OCI-LY1 (cell line): Measurements from ENCODE around the gene ZCCHC12.

Source experiments
- H2AFZ ChIP-seq: fragments of 200-600 bp; sonication (generic), shearing (Covaris generic); 2 replicates; pipeline ENCODE4 v1.6.0; 2014; ENCODE audit warnings: antibody characterized with exemption, mild to moderate bottlenecking, low read length
- H3F3A ChIP-seq: fragments of 200-600 bp; sonication (generic), shearing (Covaris generic); 2 replicates; pipeline ENCODE4 v1.6.0; 2014; ENCODE audit warnings: mild to moderate bottlenecking, antibody characterized with exemption, low read length, moderate library complexity; ENCODE audit not compliant: insufficient read depth
- H3K27ac ChIP-seq: fragments of 200-600 bp; sonication (generic); 2 replicates; pipeline ENCODE4 v1.5.1; 2014; ENCODE audit warnings: low read length, mixed run types, mild to moderate bottlenecking, low read depth; ENCODE audit not compliant: poor library complexity, severe bottlenecking
- H3K27me3 ChIP-seq: fragments of 200-600 bp; sonication (generic); 2 replicates; pipeline ENCODE4 v1.6.0; 2014; ENCODE audit warnings: antibody characterized with exemption, mild to moderate bottlenecking, low read length, moderate library complexity; ENCODE audit not compliant: insufficient read depth
- H3K36me3 ChIP-seq: fragments of 200-600 bp; sonication (generic); 2 replicates; pipeline ENCODE4 v1.6.1; 2014; ENCODE audit warnings: mild to moderate bottlenecking, antibody characterized with exemption, low read length, moderate library complexity, mixed read lengths; ENCODE audit not compliant: insufficient read depth
- H3K4me1 ChIP-seq: fragments of 200-600 bp; sonication (generic); 2 replicates; pipeline ENCODE4 v1.5.1; 2014; ENCODE audit warnings: mild to moderate bottlenecking, low read length, moderate library complexity; ENCODE audit not compliant: insufficient read depth, severe bottlenecking
- H3K4me2 ChIP-seq: fragments of 200-600 bp; sonication (generic), shearing (Covaris generic); 2 replicates; pipeline ENCODE4 v1.6.1; 2014; ENCODE audit warnings: low read length
- H3K4me3 ChIP-seq: fragments of 200-600 bp; sonication (generic); 2 replicates; pipeline ENCODE4 v1.5.1; 2014; ENCODE audit warnings: low read length, low read depth, mild to moderate bottlenecking, mixed read lengths; ENCODE audit not compliant: poor library complexity, severe bottlenecking
- H3K79me2 ChIP-seq: fragments of 200-600 bp; shearing (Covaris generic); 2 replicates; pipeline ENCODE4 v1.6.1; 2016; ENCODE audit warnings: mixed run types, low read length, mixed read lengths; ENCODE audit not compliant: insufficient read depth
- H3K9ac ChIP-seq: fragments of 200-600 bp; sonication (generic), shearing (Covaris generic); 2 replicates; pipeline ENCODE4 v1.6.1; 2014; ENCODE audit warnings: mild to moderate bottlenecking, low read length, mixed read lengths
- H3K9me2 ChIP-seq: fragments of 200-600 bp; sonication (generic), shearing (Covaris generic); 2 replicates; pipeline ENCODE4 v1.6.1; 2014; ENCODE audit warnings: low read depth, mild to moderate bottlenecking, low read length, mixed read lengths
- H3K9me3 ChIP-seq: fragments of 200-600 bp; shearing (Covaris generic); 2 replicates; pipeline ENCODE4 v1.6.1; 2014; ENCODE audit warnings: low read length, mixed read lengths
- H4K20me1 ChIP-seq: fragments of 200-600 bp; sonication (generic), shearing (Covaris generic); 2 replicates; pipeline ENCODE4 v1.6.0; 2016; ENCODE audit warnings: mild to moderate bottlenecking, low read length; ENCODE audit not compliant: insufficient read depth
- CTCF ChIP-seq: fragments of 200-600 bp; sonication (generic), shearing (Covaris generic); IDR thresholded peaks from 2 replicates; pipeline ENCODE4 v1.5.1; 2017; ENCODE audit warnings: mild to moderate bottlenecking, antibody characterized with exemption, low read length, moderate library complexity, mixed read lengths
- EZH2 ChIP-seq: fragments of 200-600 bp; sonication (generic), shearing (Covaris generic); IDR thresholded peaks from 2 replicates; pipeline ENCODE4 v1.8.0; 2017; ENCODE audit warnings: borderline replicate concordance, mixed run types, mild to moderate bottlenecking, antibody characterized with exemption, low read length, moderate library complexity, mixed read lengths

Gene ZCCHC12

DNA sequence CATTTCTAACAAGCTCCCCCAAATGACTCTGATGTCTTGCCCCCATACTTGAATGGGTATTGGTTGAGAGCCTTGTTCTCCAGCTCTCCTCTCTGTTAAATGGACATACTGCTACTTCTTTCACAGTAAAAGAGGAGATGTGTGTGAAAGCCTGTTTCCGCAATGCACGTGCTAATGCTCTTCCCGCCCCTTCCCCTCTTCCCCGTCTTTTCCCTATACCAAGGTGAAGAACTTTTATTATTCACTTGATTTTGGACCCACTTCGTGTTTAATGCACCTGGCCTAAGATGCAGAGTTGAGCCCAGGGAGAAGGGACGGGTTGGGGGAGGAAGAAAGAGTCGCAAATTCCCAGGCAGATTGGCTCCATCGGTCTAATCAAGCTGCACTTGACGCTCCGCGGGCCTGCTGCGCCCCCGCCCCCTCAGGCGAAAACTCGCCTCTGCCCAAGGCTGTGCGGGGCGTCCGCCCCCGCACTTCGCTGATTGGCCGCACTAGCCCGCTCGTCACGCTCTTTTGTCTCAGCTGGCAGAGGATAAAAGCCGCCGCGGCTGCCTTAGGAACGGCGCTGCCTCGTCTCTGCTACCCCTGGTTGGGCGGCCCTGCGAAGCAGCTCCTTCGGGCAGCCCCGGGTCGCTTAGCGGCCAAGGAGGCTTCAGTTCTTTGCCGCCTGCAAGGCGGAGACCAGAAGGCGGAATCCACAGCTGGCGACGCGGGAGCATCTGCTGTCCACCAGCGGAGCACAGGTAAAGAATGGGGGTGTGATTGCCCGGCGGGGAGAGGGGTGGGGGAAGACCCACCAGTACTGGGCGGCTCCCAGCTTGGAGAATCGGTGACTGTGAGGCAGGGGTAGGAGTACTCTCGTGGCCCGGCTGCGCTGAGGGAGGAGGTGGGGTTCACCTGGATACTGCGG, at the start of gene ZCCHC12:
Gene ZCCHC12 (plus strand): TSS at position 562 of the 910 bp plus-strand sequence. CDS start 1,421 bp downstream, outside the sequence.
- H2AFZ ChIP-seq, result no peak within 1 kb of the TSS
- H3K4me1 ChIP-seq, result peaks cover 8% of the 10 kb centered on the region
- H3K4me3 ChIP-seq, result peak within 1 kb of the TSS; percentile 42
- H3K9ac ChIP-seq, result no peak within 1 kb of the TSS
- H3F3A ChIP-seq, result no peaks in the 10 kb centered on the region
- no peaks in the 10 kb centered on the region for H3K79me2 ChIP-seq
- no peaks in the 10 kb centered on the region for H3K36me3 ChIP-seq
- H3K4me2 ChIP-seq, result peak within 1 kb of the TSS; percentile 61
- H3K9me2 ChIP-seq, result no peaks in the 10 kb centered on the region
- H3K9me3 ChIP-seq, result no peaks in the 10 kb centered on the region
- H3K27ac ChIP-seq, result no peak within 1 kb of the TSS
- no peak for TF ChIP-seq CTCF
- no peak for TF ChIP-seq EZH2
- no peaks in the 10 kb centered on the region for H3K27me3 ChIP-seq
- no peaks in the 10 kb centered on the region for H4K20me1 ChIP-seq

- Histone ChIP-seq H3F3A (no peaks in the 10 kb centered on the region), H3K4me3 (no peak overlapping the region), H3K9ac (no peak overlapping the region), H3K27me3 (no peaks in the 10 kb centered on the region), H3K36me3 (no peaks in the 10 kb centered on the region), H4K20me1 (no peaks in the 10 kb centered on the region), H3K4me1 (no peaks in the 10 kb centered on the region), H2AFZ (no peak overlapping the region), H3K4me2 (no peak overlapping the region), H3K9me2 (no peaks in the 10 kb centered on the region), H3K79me2 (no peaks in the 10 kb centered on the region), H3K27ac (no peak overlapping the region), H3K9me3 (no peaks in the 10 kb centered on the region)
- TF ChIP-seq CTCF, result no peak
- no peak for TF ChIP-seq EZH2
Measured at GRCh38 chrX:118779581-118779980, 44.0 kb upstream of the ZCCHC12 start.

DNA sequence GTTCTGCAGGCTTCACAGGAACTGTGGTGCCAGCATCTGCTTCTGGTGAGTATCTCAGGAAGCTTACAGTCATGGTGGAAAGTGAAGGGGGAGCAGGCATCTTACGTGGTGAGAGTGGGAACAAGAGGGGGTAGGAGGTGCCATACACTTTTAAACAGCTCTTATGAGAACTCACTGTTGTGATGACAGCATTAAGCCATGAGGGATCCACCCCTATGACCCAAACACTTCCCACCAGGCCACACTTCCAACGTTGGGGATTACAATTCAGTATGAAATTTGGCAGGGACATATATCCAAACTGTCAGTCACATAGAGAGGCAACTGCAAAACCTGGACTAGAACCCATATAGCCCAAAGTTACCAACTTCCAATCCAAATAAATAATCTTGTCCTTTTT, 43.1 kb upstream of the ZCCHC12 start:
- Histone ChIP-seq H3K9ac (no peak overlapping the region), H3K4me1 (no peaks in the 10 kb centered on the region), H3K4me2 (no peak overlapping the region), H3K79me2 (no peaks in the 10 kb centered on the region), H3F3A (no peaks in the 10 kb centered on the region), H3K36me3 (no peaks in the 10 kb centered on the region), H3K4me3 (no peak overlapping the region), H3K9me2 (no peaks in the 10 kb centered on the region), H4K20me1 (no peaks in the 10 kb centered on the region), H3K9me3 (no peaks in the 10 kb centered on the region), H3K27ac (no peak overlapping the region), H3K27me3 (no peaks in the 10 kb centered on the region), H2AFZ (no peak overlapping the region)
- TF ChIP-seq CTCF (no peak), EZH2 (no peak)
